GM12878 (cell line): ENCODE data around the gene ZNF619.

Experiments used
- BCLAF1 ChIP-seq: fragments of 450-650 bp; IDR thresholded peaks from 2 replicates; pipeline ENCODE4 v1.6.1; 2017; ENCODE audit warnings: antibody characterized with exemption, mild to moderate bottlenecking, moderate library complexity
- CREB1 ChIP-seq: IDR thresholded peaks from 2 replicates; pipeline ENCODE4 v1.6.1; 2012; ENCODE audit warnings: low read depth, mild to moderate bottlenecking, inconsistent platforms
- SMC3 ChIP-seq: IDR thresholded peaks from 2 replicates; pipeline ENCODE4 v1.6.1; 2011; ENCODE audit warnings: low read length, improper control_type of control experiment, borderline replicate concordance
- TF ChIP-seq, protein P1 (sequence below): IDR thresholded peaks from 2 replicates; pipeline ENCODE4 v1.6.1; 2012; ENCODE audit warnings: mild to moderate bottlenecking, low read depth, low read length

GRCh38 chr3:40521254-40521653 is 44.3 kb downstream of the ZNF619 start:
- TF ChIP-seq, protein P1, sequence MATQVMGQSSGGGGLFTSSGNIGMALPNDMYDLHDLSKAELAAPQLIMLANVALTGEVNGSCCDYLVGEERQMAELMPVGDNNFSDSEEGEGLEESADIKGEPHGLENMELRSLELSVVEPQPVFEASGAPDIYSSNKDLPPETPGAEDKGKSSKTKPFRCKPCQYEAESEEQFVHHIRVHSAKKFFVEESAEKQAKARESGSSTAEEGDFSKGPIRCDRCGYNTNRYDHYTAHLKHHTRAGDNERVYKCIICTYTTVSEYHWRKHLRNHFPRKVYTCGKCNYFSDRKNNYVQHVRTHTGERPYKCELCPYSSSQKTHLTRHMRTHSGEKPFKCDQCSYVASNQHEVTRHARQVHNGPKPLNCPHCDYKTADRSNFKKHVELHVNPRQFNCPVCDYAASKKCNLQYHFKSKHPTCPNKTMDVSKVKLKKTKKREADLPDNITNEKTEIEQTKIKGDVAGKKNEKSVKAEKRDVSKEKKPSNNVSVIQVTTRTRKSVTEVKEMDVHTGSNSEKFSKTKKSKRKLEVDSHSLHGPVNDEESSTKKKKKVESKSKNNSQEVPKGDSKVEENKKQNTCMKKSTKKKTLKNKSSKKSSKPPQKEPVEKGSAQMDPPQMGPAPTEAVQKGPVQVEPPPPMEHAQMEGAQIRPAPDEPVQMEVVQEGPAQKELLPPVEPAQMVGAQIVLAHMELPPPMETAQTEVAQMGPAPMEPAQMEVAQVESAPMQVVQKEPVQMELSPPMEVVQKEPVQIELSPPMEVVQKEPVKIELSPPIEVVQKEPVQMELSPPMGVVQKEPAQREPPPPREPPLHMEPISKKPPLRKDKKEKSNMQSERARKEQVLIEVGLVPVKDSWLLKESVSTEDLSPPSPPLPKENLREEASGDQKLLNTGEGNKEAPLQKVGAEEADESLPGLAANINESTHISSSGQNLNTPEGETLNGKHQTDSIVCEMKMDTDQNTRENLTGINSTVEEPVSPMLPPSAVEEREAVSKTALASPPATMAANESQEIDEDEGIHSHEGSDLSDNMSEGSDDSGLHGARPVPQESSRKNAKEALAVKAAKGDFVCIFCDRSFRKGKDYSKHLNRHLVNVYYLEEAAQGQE: no peak
- TF ChIP-seq BCLAF1: no peak
- no peak for TF ChIP-seq SMC3
- no peak for TF ChIP-seq CREB1
